DND-41 (cell line): ENCODE data around the gene WDR45B.
A peak's percentile ranks its signal among the peaks of the same experiment; 100 is the strongest.

Experiments used
- ATAC-seq: fragments of 200-7000 bp; cut with Tn5 transposase; 3 replicates; pipeline ENCODE4 v1.9.1; 2021; ENCODE audit warnings: low read depth; ENCODE audit not compliant: insufficient read depth
- DNase-seq: peaks from one replicate; pipeline ENCODE4 v3.0.0-alpha.2; 2020
- H2AFZ ChIP-seq: 2 replicates; pipeline ENCODE4 v1.6.0; 2012; ENCODE audit warnings: low read depth, low read length
- H3K27ac ChIP-seq: 2 replicates; pipeline ENCODE4 v1.5.1; 2012; ENCODE audit warnings: low read length, inconsistent platforms
- H3K27me3 ChIP-seq: fragments of 200-600 bp; sonication (generic); 2 replicates; pipeline ENCODE4 v1.6.0; 2012; ENCODE audit warnings: low read length, mild to moderate bottlenecking, inconsistent platforms; ENCODE audit not compliant: insufficient read depth, poor library complexity
- H3K36me3 ChIP-seq: 2 replicates; pipeline ENCODE4 v1.5.1; 2012; ENCODE audit warnings: low read length, inconsistent platforms; ENCODE audit not compliant: insufficient read depth
- H3K4me1 ChIP-seq: 2 replicates; pipeline ENCODE4 v1.5.1; 2012; ENCODE audit warnings: mild to moderate bottlenecking, low read length; ENCODE audit not compliant: insufficient read depth
- H3K4me2 ChIP-seq: 2 replicates; pipeline ENCODE4 v1.6.0; 2012; ENCODE audit warnings: mild to moderate bottlenecking, moderate library complexity, low read length, inconsistent platforms; ENCODE audit not compliant: insufficient read depth
- H3K4me3 ChIP-seq, 2 experiments: fragments of 200-600 bp in 1 of 2; shearing (Covaris generic) in 1 of 2; 2 replicates each; pipeline ENCODE4 v1.5.1; 2012 to 2016; ENCODE audit warnings: inconsistent platforms in 2 of 2, low read length in 2 of 2, mild to moderate bottlenecking in 2 of 2, low read depth in 1 of 2, moderate library complexity in 1 of 2
- H3K79me2 ChIP-seq: 2 replicates; pipeline ENCODE4 v1.6.0; 2012; ENCODE audit warnings: low read length, inconsistent platforms; ENCODE audit not compliant: insufficient read depth
- H3K9ac ChIP-seq: 2 replicates; pipeline ENCODE4 v1.6.0; 2012; ENCODE audit warnings: low read depth, mild to moderate bottlenecking, inconsistent platforms, low read length, moderate library complexity
- H3K9me3 ChIP-seq: 2 replicates; pipeline ENCODE4 v1.5.1; 2012; ENCODE audit warnings: low read length, moderate library complexity, mild to moderate bottlenecking, inconsistent platforms; ENCODE audit not compliant: insufficient read depth, severe bottlenecking
- H4K20me1 ChIP-seq: 2 replicates; pipeline ENCODE4 v1.6.0; 2012; ENCODE audit warnings: low read length; ENCODE audit not compliant: insufficient read depth
- CTCF ChIP-seq: IDR thresholded peaks from 2 replicates; pipeline ENCODE4 v1.5.1; 2012; ENCODE audit warnings: borderline replicate concordance, low read length, moderate library complexity, mild to moderate bottlenecking; ENCODE audit not compliant: poor library complexity, severe bottlenecking; ENCODE audit errors: extremely low read depth
- EZH2 ChIP-seq: IDR thresholded peaks from 3 replicates; pipeline ENCODE4 v1.6.1; 2012; ENCODE audit warnings: borderline replicate concordance, low read depth, mild to moderate bottlenecking, moderate library complexity, low read length, inconsistent platforms; ENCODE audit not compliant: severe bottlenecking

WDR45B gene

GRCh38 chr17:82644148-82644547 lies 4.1 kb downstream of the WDR45B start:
- H3K27ac ChIP-seq: no peak overlapping the region
- H4K20me1 ChIP-seq: peaks cover 71% of the 10 kb centered on the region
- ATAC-seq (no peak), DNase-seq (no peak)
- no peak for TF ChIP-seq CTCF
- TF ChIP-seq EZH2: no peak
- peaks cover 27% of the 10 kb centered on the region for H3K4me1 ChIP-seq
- no peaks in the 10 kb centered on the region for H3K27me3 ChIP-seq
- H3K9ac ChIP-seq: no peak overlapping the region
- no peak overlapping the region for H2AFZ ChIP-seq
- no peak overlapping the region for H3K4me3 ChIP-seq
- H3K36me3 ChIP-seq: peaks cover 65% of the 10 kb centered on the region
- 0 out of 2 replicates have a peak overlapping the region, but pooled peaks have one; percentile 8 for H3K4me2 ChIP-seq
- no peaks in the 10 kb centered on the region for H3K9me3 ChIP-seq
- peaks cover 89% of the 10 kb centered on the region for H3K79me2 ChIP-seq

DNA sequence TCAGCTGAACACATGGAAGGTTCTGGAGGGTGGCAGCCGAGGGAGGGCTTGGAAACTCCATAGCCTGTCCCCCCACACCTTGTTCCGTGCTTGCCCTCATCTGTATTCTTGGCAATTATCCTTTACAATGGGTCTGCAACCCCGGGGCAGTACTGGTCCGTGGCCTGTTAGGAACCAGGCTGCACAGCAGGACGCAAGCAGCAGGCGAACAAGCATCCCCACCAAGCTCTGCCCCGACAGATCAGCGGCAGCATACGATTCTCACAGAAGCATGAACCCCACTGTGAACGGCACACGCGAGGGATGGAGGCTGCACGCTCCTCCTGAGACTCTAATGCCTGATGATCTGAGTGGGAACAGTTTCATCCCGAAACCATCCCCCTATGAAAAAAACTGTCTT lies 6.2 kb downstream of the WDR45B start:
- Histone ChIP-seq H3K9me3 (no peaks in the 10 kb centered on the region), H3K36me3 (peaks cover 63% of the 10 kb centered on the region), H2AFZ (no peak overlapping the region), H3K27me3 (no peaks in the 10 kb centered on the region), H3K4me2 (no peak overlapping the region), H3K27ac (no peak overlapping the region), H3K79me2 (peaks cover 94% of the 10 kb centered on the region), H3K9ac (no peak overlapping the region), H3K4me3 (no peak overlapping the region), H3K4me1 (peaks cover 18% of the 10 kb centered on the region), H4K20me1 (peaks cover 62% of the 10 kb centered on the region)
- no peak for TF ChIP-seq CTCF
- no peak for TF ChIP-seq EZH2
- no peak for DNase-seq
- no peak for ATAC-seq

DNA sequence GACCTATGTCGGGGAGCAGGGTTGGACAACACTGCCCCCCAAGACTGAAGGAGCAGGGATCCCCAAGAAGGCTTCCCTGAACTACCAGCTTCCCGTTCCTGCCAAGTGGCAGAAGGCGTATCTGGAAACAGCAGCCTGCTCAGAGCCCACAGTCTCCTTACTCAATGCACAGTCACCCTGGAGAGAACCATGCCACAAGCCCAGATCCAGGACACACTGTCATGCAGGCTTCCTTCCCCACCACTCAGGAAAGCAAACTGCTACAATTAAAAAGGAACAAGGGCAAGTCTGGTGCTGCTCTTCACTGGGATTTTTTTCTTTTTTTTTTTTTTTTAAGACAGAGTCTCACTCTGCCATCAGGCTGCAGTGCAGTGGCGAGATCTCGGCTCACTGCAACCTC lies 8.2 kb downstream of the WDR45B start:
- Histone ChIP-seq H3K9me3 (no peaks in the 10 kb centered on the region), H3K27ac (no peak overlapping the region), H3K4me1 (no peaks in the 10 kb centered on the region), H3K27me3 (no peaks in the 10 kb centered on the region), H3K36me3 (peaks cover 67% of the 10 kb centered on the region), H3K79me2 (peaks cover 91% of the 10 kb centered on the region), H2AFZ (no peak overlapping the region), H3K4me2 (no peak overlapping the region), H3K9ac (no peak overlapping the region), H4K20me1 (peaks cover 51% of the 10 kb centered on the region), H3K4me3 (no peak overlapping the region)
- TF ChIP-seq CTCF: no peak
- no peak for TF ChIP-seq EZH2
- DNase-seq: no peak
- no peak for ATAC-seq

DNA sequence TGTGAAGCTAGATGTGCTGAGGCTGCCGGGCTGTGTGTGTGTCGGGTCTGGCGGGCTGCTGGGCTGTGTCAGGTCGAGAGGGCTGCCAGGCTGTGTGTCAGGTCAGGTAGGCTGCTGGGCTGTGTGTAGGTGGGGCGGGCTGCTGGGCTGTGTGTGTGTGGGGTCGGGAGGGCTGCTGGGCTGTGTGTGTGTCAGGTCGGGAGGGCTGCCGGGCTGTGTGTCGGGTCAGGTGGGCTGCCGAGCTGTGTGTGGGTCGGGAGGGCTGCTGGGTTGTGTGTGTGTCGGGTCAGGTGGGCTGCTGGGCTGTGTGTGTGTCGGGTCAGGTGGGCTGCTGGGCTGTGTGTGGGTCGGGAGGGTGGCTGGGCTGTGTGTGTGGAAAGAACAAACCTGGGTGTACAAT lies 8.6 kb downstream of the WDR45B start:
- TF ChIP-seq CTCF (no peak), EZH2 (no peak)
- ATAC-seq (no peak), DNase-seq (no peak)
- no peaks in the 10 kb centered on the region for H3K4me1 ChIP-seq
- no peaks in the 10 kb centered on the region for H3K9me3 ChIP-seq
- no peak overlapping the region for H3K9ac ChIP-seq
- no peaks in the 10 kb centered on the region for H3K27me3 ChIP-seq
- H3K4me2 ChIP-seq: no peak overlapping the region
- H3K36me3 ChIP-seq: peaks cover 65% of the 10 kb centered on the region
- H3K79me2 ChIP-seq: peaks cover 91% of the 10 kb centered on the region
- no peak overlapping the region for H3K27ac ChIP-seq
- peaks cover 50% of the 10 kb centered on the region for H4K20me1 ChIP-seq
- H3K4me3 ChIP-seq: no peak overlapping the region
- H2AFZ ChIP-seq: no peak overlapping the region
